ENCODE data around the gene ASPSCR1. TPM values are rescaled to one million over a fixed set of nuclear protein-coding genes. Genes with fewer than 3 reads are reported as not detected.

ASPSCR1 gene
- total and polyA plus RNA-seq, 2 of the 13 experiments (the other 11 are each of a cell fraction or from before 2014, with no cell fraction given): 274 to 314 TPM

DNA sequence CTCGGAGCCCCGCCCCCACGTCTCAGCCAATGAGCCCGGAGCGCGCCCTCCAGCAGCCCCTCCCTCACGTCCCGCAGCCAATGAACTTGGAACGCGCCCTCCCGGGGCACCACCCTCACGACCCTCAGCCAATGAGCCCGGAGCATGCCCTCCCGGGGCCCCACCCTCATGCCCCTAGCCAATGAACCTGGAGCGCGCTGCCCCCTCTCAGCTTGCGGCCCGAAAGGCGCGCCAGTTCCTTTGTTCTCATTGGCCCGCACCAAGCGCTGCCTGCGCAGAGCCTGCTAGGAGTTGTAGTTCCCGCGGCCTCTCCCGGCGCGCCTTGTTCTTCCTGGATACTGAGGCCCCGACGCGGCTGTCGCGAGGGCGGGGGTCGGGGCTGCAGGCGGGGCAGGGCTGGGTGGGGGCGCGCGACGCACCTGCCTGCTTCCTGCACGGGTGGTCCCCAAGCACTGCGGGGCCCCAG lies 45.6 kb downstream of the ASPSCR1 start, which contains the start of gene LRRC45:
LRRC45 (plus strand) TSS at position 325 of the 466 bp plus-strand sequence. CDS start 339 bp downstream, outside the sequence.
- Histone ChIP-seq H3K9me3 (ENCODE audit: low read length) (no peaks in the 10 kb centered on the region), H3K79me2 (ENCODE audit: insufficient read depth, low read length) (peaks cover 41% of the 10 kb centered on the region), H3K36me3 (replicated peaks in 1 of 2; ENCODE audit: control insufficient read depth in 1 of 2, insufficient read depth in 2 of 2, low read length in 2 of 2) (peaks cover 0 to under 1% of the 10 kb centered on the region in 2 experiments; a peak in 1 of 5 replicates), H3K9ac (ENCODE audit: insufficient read depth, low read depth, low read length) (peak within 1 kb of the TSS; percentile 95), H3K27ac (ENCODE audit: extremely low read length, insufficient read depth, low read length) (peak within 1 kb of the TSS; percentile 78), H3K27me3 (ENCODE audit: control insufficient read depth in 1 of 2, insufficient read depth in 2 of 2, low read length in 2 of 2) (no peaks in the 10 kb centered on the region; a peak in 1 of 5 replicates), H3K4me2 (ENCODE audit: low read depth, low read length) (peak within 1 kb of the TSS; percentile 95), H2AFZ (ENCODE audit: low read length) (no peak within 1 kb of the TSS), H3K4me1 (ENCODE audit: insufficient read depth, low read length) (peaks cover 68% of the 10 kb centered on the region), H3K4me3 (replicated peaks in 1 of 3; ENCODE audit: insufficient read depth in 1 of 3, low read depth in 2 of 3, low read length in 3 of 3) (peak within 1 kb of the TSS; percentile 80 to 90 (median 90)), H4K20me1 (ENCODE audit: insufficient read depth, low read length) (no peaks in the 10 kb centered on the region; the same call in 1 of the 2 replicates)
- intact Hi-C loops (cut with micrococcal nuclease; ENCODE audit: unreplicated experiment): loop anchor here (1.0 to 5.0 kb wide), 3 partner anchors 14 to 156 kb away; partner anchors contain the start of gene DCXR
- peak; percentile 99 for DNase-seq (ENCODE audit: low spot score)
- POLR2A ChIA-PET: interaction anchor here (0.6 to 14.1 kb wide), 38 partner anchors 8 to 320 kb away, joined by 3 to 470 read pairs (median 6); partner anchors contain the start of genes ARHGDIA, DCXR, FASN and MAFG
- WGBS (ENCODE audit: low lambda C conversion rate): 1% methylated on average over 19 of the region's 42 CpGs
- BruUV-seq (replicated peaks): no TSS peak
- CTCF ChIA-PET (ENCODE audit: low intra/inter-chr PET ratio, low total read pairs): interaction anchor here (1.0 to 6.8 kb wide), 2 partner anchors 22 to 63 kb away, joined by 3 to 181 read pairs; partner anchors contain the start of gene NOTUM
- in situ Hi-C loops (cut with HindIII; ENCODE audit: extremely low pct_ligation_motif_present, low pct_unique_long_range_greater_than_20kb): loop anchor here (5.0 kb wide), 1 partner anchor 66 kb away; no protein-coding TSS in a partner anchor
- ATAC-seq: peak; percentile 76
- peak; percentile 99 for FAIRE-seq
- TF ChIP-seq CAMTA2 (CRISPR knock-in tag; IDR thresholded peaks at IDR 0.05; ENCODE audit: borderline replicate concordance) (no peak), ZMAT3 (CRISPR knock-in tag; conservative IDR thresholded peaks at IDR 0.05) (no peak; the same call in 1 of the 2 replicates), DR1 (CRISPR knock-in tag; IDR thresholded peaks at IDR 0.05) (no peak), ZBTB7B (CRISPR knock-in tag; IDR thresholded peaks at IDR 0.05) (no peak), ZBTB42 (CRISPR knock-in tag; IDR thresholded peaks at IDR 0.05) (no peak), ZNF720 (CRISPR knock-in tag; IDR thresholded peaks at IDR 0.05) (no peak), ZNF44 (CRISPR knock-in tag; IDR thresholded peaks at IDR 0.05) (no peak), ZNF570 (CRISPR knock-in tag; IDR thresholded peaks at IDR 0.05; ENCODE audit: borderline replicate concordance) (no peak)
- TF ChIP-seq, protein P1, sequence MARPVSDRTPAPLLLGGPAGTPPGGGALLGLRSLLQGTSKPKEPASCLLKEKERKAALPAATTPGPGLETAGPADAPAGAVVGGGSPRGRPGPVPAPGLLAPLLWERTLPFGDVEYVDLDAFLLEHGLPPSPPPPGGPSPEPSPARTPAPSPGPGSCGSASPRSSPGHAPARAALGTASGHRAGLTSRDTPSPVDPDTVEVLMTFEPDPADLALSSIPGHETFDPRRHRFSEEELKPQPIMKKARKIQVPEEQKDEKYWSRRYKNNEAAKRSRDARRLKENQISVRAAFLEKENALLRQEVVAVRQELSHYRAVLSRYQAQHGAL (CRISPR knock-in tag; IDR thresholded peaks at IDR 0.05; ENCODE audit: not compliant biosample characterization): no peak
- TF ChIP-seq, protein P2, sequence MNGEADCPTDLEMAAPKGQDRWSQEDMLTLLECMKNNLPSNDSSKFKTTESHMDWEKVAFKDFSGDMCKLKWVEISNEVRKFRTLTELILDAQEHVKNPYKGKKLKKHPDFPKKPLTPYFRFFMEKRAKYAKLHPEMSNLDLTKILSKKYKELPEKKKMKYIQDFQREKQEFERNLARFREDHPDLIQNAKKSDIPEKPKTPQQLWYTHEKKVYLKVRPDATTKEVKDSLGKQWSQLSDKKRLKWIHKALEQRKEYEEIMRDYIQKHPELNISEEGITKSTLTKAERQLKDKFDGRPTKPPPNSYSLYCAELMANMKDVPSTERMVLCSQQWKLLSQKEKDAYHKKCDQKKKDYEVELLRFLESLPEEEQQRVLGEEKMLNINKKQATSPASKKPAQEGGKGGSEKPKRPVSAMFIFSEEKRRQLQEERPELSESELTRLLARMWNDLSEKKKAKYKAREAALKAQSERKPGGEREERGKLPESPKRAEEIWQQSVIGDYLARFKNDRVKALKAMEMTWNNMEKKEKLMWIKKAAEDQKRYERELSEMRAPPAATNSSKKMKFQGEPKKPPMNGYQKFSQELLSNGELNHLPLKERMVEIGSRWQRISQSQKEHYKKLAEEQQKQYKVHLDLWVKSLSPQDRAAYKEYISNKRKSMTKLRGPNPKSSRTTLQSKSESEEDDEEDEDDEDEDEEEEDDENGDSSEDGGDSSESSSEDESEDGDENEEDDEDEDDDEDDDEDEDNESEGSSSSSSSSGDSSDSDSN (CRISPR knock-in tag; IDR thresholded peaks at IDR 0.05): no peak
- TF ChIP-seq, protein P3, sequence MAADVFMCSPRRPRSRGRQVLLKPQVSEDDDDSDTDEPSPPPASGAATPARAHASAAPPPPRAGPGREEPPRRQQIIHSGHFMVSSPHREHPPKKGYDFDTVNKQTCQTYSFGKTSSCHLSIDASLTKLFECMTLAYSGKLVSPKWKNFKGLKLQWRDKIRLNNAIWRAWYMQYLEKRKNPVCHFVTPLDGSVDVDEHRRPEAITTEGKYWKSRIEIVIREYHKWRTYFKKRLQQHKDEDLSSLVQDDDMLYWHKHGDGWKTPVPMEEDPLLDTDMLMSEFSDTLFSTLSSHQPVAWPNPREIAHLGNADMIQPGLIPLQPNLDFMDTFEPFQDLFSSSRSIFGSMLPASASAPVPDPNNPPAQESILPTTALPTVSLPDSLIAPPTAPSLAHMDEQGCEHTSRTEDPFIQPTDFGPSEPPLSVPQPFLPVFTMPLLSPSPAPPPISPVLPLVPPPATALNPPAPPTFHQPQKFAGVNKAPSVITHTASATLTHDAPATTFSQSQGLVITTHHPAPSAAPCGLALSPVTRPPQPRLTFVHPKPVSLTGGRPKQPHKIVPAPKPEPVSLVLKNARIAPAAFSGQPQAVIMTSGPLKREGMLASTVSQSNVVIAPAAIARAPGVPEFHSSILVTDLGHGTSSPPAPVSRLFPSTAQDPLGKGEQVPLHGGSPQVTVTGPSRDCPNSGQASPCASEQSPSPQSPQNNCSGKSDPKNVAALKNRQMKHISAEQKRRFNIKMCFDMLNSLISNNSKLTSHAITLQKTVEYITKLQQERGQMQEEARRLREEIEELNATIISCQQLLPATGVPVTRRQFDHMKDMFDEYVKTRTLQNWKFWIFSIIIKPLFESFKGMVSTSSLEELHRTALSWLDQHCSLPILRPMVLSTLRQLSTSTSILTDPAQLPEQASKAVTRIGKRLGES (CRISPR knock-in tag; IDR thresholded peaks at IDR 0.05; ENCODE audit: borderline replicate concordance): no peak
- TF ChIP-seq, protein P4, sequence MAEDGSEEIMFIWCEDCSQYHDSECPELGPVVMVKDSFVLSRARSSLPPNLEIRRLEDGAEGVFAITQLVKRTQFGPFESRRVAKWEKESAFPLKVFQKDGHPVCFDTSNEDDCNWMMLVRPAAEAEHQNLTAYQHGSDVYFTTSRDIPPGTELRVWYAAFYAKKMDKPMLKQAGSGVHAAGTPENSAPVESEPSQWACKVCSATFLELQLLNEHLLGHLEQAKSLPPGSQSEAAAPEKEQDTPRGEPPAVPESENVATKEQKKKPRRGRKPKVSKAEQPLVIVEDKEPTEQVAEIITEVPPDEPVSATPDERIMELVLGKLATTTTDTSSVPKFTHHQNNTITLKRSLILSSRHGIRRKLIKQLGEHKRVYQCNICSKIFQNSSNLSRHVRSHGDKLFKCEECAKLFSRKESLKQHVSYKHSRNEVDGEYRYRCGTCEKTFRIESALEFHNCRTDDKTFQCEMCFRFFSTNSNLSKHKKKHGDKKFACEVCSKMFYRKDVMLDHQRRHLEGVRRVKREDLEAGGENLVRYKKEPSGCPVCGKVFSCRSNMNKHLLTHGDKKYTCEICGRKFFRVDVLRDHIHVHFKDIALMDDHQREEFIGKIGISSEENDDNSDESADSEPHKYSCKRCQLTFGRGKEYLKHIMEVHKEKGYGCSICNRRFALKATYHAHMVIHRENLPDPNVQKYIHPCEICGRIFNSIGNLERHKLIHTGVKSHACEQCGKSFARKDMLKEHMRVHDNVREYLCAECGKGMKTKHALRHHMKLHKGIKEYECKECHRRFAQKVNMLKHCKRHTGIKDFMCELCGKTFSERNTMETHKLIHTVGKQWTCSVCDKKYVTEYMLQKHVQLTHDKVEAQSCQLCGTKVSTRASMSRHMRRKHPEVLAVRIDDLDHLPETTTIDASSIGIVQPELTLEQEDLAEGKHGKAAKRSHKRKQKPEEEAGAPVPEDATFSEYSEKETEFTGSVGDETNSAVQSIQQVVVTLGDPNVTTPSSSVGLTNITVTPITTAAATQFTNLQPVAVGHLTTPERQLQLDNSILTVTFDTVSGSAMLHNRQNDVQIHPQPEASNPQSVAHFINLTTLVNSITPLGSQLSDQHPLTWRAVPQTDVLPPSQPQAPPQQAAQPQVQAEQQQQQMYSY (CRISPR knock-in tag; IDR thresholded peaks at IDR 0.05): no peak
